Upper lobe of left lung (tissue), 6 donors: ENCODE data around the gene PLTP. TPM values are rescaled to one million over a fixed set of nuclear protein-coding genes. Genes with fewer than 3 reads are reported as not detected.

Experiments used
- ATAC-seq, 2 donors: fragments of 200-7000 bp; cut with Tn5 transposase; one replicate each; pipeline ENCODE4 v1.9.1; 2022; ENCODE audit warnings: mild to moderate bottlenecking in 2 of 2, moderate library complexity in 2 of 2; ENCODE audit not compliant: low FRiP score in 2 of 2
- DNase-seq, 2 donors: peaks; one replicate each; pipeline ENCODE4 v3.0.0-alpha.2; 2019 to 2020
- H3K27ac ChIP-seq, 4 donors: fragments of 200-600 bp; sonication (generic); one replicate each; pipeline ENCODE4 v1.5.1; 2016 to 2019
- H3K27me3 ChIP-seq, 4 donors: fragments of 200-600 bp; sonication (generic); one replicate each; pipeline ENCODE4 v1.5.1; 2017 to 2019
- H3K36me3 ChIP-seq, 4 donors: fragments of 200-600 bp; sonication (generic); one replicate each; pipeline ENCODE4 v1.5.1; 2016 to 2019
- H3K4me1 ChIP-seq, 4 donors: fragments of 200-600 bp; sonication (generic); one replicate each; pipeline ENCODE4 v1.5.1; 2018 to 2019
- H3K4me3 ChIP-seq, 4 donors: fragments of 200-600 bp; sonication (generic); one replicate each; pipeline ENCODE4 v1.5.1; 2017 to 2019; ENCODE audit warnings: mild to moderate bottlenecking in 2 of 4, moderate library complexity in 1 of 4
- H3K9me3 ChIP-seq, 4 donors: fragments of 200-600 bp; sonication (generic); one replicate each; pipeline ENCODE4 v1.5.1; 2018 to 2019
- EP300 ChIP-seq, 4 donors: sonication (generic); formaldehyde crosslinking; IDR thresholded peaks; one replicate each; pipeline ENCODE4 v1.5.1; 2017; ENCODE audit warnings: antibody characterized with exemption in 4 of 4, control low read depth in 2 of 4
- POLR2A ChIP-seq, 4 donors: fragments of 450-650 bp; IDR thresholded peaks; one replicate each; pipeline ENCODE4 v1.5.1; 2016 to 2017; ENCODE audit warnings: antibody characterized with exemption in 4 of 4, mild to moderate bottlenecking in 2 of 4
- POLR2AphosphoS5 ChIP-seq, 2 donors: sonication (generic); formaldehyde crosslinking; IDR thresholded peaks; one replicate each; pipeline ENCODE4 v1.5.1; 2017; ENCODE audit warnings: antibody characterized with exemption in 2 of 2
- WGBS, 2 donors: methylation state at CpG; one replicate each; pipeline ENCODE4 v1.1.5; 2017 to 2018; 5-methylcytosine and 5-hydroxymethylcytosine counted together
- total RNA-seq, 6 donors: library from RNA; depleted of rRNA in 4 of 6; stranded (reverse); fragments of >200 nt in 4 of 6; gene quantifications; one replicate each; pipeline versions ENCODE4 v1.1.0 to v1.2.1, GENCODE V29; 2016 to 2021
- TF ChIP-seq, protein P1 (sequence below), 6 experiments: fragments of 450-650 bp in 4 of 6; fragments of 200-600 bp in 2 of 6; sonication (generic) in 2 of 6; IDR thresholded peaks; one replicate each; pipeline ENCODE4 v1.5.1; 2016 to 2019; ENCODE audit warnings: antibody characterized with exemption in 6 of 6
- donor health status: DM: no; HTN: no; CAD: no; lungs with moderate emphysema.
- donor health status: DM: no; HTN: yes; CAD: no; lungs with severe emphysema.

PLTP gene
- total RNA-seq, 6 donors from 2014 or later: 28.9 to 169 (median 57.8) TPM

DNA sequence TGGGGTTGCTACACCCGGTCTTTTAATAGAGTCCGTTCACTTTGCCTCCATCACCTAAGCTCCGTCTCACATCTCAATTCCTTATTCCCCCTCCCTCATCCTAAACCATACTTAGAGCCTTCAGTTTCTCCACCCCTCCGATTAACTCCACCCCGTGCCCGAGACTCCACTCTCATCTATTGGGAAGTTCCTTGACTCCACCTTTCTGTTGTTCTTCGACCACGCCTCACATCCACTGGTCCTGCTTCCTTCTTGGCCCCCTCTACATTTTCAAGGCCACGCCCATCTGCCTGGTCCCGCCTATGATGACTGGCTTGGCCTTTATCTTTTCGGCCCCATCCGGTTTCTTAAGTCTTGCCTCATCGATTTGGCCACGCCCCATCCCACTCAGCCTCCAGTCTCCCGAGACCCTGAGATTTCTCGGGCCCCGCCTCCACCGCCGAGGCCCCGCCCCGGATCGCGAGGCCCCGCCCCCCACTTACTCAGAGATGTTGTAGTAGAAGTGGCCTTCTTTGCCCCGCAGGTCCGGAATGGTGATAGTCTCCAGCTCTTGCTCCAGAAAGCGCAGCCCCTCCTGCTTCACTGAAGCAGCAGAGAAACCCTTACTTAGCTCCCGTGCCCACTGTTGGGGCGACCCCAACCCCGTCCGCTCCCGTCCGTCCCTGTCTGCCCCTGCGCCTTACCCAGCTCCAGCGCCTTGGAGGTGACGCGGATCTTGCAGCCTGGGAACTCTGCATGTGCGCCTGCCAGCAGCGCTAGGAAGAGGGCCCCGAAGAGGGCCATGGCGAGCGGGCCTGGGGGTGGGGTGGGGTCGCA, 1.1 kb downstream of the PLTP start:
- Histone ChIP-seq H3K4me1 (peaks cover 18 to 44% (median 29%) of the 10 kb centered on the region in 4 donors), H3K36me3 (peaks cover 0 to 4% (median 2%) of the 10 kb centered on the region in 4 donors), H3K9me3 (no peaks in the 10 kb centered on the region), H3K27ac (peak overlapping the region; percentile 54 to 86 (median 77)), H3K4me3 (peak overlapping the region; percentile 33 to 51 (median 46)), H3K27me3 (no peaks in the 10 kb centered on the region)
- TF ChIP-seq EP300 (IDR thresholded peaks at IDR 0.05): no peak
- peak in 1 of 4 donors; percentile 76 for TF ChIP-seq POLR2A (IDR thresholded peaks at IDR 0.05)
- TF ChIP-seq, protein P1, sequence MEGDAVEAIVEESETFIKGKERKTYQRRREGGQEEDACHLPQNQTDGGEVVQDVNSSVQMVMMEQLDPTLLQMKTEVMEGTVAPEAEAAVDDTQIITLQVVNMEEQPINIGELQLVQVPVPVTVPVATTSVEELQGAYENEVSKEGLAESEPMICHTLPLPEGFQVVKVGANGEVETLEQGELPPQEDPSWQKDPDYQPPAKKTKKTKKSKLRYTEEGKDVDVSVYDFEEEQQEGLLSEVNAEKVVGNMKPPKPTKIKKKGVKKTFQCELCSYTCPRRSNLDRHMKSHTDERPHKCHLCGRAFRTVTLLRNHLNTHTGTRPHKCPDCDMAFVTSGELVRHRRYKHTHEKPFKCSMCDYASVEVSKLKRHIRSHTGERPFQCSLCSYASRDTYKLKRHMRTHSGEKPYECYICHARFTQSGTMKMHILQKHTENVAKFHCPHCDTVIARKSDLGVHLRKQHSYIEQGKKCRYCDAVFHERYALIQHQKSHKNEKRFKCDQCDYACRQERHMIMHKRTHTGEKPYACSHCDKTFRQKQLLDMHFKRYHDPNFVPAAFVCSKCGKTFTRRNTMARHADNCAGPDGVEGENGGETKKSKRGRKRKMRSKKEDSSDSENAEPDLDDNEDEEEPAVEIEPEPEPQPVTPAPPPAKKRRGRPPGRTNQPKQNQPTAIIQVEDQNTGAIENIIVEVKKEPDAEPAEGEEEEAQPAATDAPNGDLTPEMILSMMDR (IDR thresholded peaks at IDR 0.05): no peak
- TF ChIP-seq POLR2AphosphoS5 (IDR thresholded peaks at IDR 0.05): peak; percentile 69 to 72
- DNase-seq: peak; percentile 97 to 99
- WGBS, 2 donors: 2 to 4% methylated on average over 33 to 38 of the region's 43 CpGs
- peak; percentile 93 to 94 for ATAC-seq

DNA sequence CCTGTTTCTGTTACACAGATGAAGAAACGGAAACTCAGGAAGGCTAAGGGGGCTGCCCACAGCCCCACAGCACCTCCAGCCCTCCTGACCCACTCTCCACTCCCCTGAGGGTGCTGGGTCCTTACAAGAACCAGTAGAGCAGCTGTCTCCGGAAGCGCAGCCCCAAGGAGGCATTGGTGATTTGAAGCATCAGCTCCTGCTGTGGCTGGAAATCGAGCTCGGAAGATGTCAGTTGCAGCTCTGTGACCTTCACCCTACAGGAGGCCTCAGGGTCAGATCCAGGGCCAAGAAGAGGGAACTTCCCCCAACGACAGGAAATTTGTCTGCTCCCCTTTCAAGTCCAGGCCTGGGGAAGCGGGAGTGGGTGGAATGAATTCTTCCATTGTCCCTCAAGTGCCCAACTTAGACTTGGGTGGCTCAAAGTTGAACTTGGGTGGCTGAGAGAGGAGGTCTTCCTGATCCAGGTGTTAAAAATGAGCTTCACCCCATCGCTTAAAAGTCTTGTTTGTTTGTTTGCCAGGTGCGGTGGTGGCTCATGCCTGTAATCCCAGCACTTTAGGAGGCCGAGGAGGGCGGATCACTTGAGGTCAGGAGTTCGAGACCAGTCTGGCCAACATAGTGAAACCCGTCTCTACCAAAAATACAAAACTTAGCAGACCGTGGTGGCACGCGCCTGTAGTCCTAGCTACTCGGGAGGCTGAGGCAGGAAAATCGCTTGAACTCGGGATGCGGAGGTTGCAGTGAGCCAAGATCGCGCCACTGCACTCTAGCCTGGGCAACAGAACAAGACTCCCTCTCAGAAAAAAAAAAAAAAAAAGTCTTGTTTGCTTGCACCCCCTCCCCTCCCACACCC, 1.9 kb downstream of the PLTP start:
- ATAC-seq (no peak), DNase-seq (peak in 1 of 2 donors; percentile 28)
- H3K4me3 ChIP-seq: peak overlapping the region in 2 of 4 donors; percentile 48 to 51
- H3K9me3 ChIP-seq: no peaks in the 10 kb centered on the region
- TF ChIP-seq, protein P1 (IDR thresholded peaks at IDR 0.05): no peak
- TF ChIP-seq EP300 (IDR thresholded peaks at IDR 0.05) (no peak), POLR2AphosphoS5 (IDR thresholded peaks at IDR 0.05) (no peak), POLR2A (IDR thresholded peaks at IDR 0.05) (no peak)
- peak overlapping the region; percentile 24 to 86 (median 48) for H3K27ac ChIP-seq
- peaks cover 0 to 8% (median 2%) of the 10 kb centered on the region in 4 donors for H3K36me3 ChIP-seq
- no peaks in the 10 kb centered on the region for H3K27me3 ChIP-seq
- peaks cover 18 to 44% (median 29%) of the 10 kb centered on the region in 4 donors for H3K4me1 ChIP-seq
- WGBS, 2 donors: 75 to 81% methylated on average over 21 to 22 of the region's 22 CpGs

DNA sequence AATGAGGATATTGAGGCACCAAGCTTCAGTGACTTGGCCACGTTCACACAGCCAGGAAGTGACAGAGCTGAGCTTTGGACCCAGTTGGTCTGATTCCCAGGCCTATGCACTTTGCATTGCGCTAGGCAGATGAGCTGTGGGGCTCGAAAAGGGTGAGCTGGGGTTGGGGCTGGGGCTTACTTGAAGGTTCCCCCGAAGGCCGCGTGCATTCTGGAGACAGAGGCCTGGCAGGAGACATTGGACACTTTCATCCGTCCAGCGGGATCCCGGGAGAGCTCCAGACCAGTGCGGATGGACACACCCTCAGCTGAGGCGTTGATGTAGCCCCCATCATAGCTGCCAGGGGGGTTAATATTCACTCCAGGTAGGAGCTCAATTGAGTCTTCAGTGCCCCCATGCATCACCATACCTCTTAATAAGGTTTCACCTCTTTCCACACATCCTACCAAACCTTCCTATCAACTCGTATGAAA, 2.6 kb downstream of the PLTP start:
- H3K4me3 ChIP-seq: no peak overlapping the region
- DNase-seq: no peak
- TF ChIP-seq EP300 (IDR thresholded peaks at IDR 0.05) (no peak), POLR2A (IDR thresholded peaks at IDR 0.05) (no peak), POLR2AphosphoS5 (IDR thresholded peaks at IDR 0.05) (no peak)
- TF ChIP-seq, protein P1 (IDR thresholded peaks at IDR 0.05): no peak
- H3K27me3 ChIP-seq: no peaks in the 10 kb centered on the region
- whole genome bisulfite sequencing, 2 donors: 88 to 93% methylated on average over 10 to 12 of the region's 12 CpGs
- no peak for ATAC-seq
- peak overlapping the region in 1 of 4 donors; percentile 24 for H3K27ac ChIP-seq
- H3K9me3 ChIP-seq: no peaks in the 10 kb centered on the region
- peaks cover 0 to 14% (median 2%) of the 10 kb centered on the region in 4 donors for H3K36me3 ChIP-seq
- H3K4me1 ChIP-seq: peaks cover 18 to 44% (median 25%) of the 10 kb centered on the region in 4 donors

DNA sequence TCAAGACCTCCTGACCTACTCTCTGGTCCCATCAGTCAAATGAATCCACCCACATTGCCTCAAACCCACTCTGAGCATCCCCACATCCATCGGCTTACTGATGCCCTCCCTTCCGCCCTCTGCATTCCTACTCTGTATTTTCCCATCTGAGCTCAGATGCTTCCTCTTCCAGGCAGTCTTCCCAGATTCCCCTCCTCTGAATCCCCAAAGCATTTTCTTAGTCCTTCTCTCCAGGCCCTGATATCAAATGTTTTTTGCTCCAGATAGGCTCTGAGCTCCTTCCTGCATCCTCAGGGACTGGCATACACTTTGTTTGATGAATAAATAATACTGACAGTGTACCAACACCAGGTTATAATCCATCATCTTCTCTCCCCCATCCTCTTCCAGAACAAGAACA, 3.9 kb downstream of the PLTP start:
- no peak for DNase-seq
- TF ChIP-seq, protein P1 (IDR thresholded peaks at IDR 0.05): no peak
- TF ChIP-seq EP300 (IDR thresholded peaks at IDR 0.05) (no peak), POLR2A (IDR thresholded peaks at IDR 0.05) (no peak), POLR2AphosphoS5 (IDR thresholded peaks at IDR 0.05) (no peak)
- Histone ChIP-seq H3K4me3 (no peak overlapping the region), H3K36me3 (peaks cover 0 to 14% (median 2%) of the 10 kb centered on the region in 4 donors), H3K27me3 (no peaks in the 10 kb centered on the region), H3K4me1 (peaks cover 18 to 39% (median 25%) of the 10 kb centered on the region in 4 donors), H3K9me3 (no peaks in the 10 kb centered on the region), H3K27ac (no peak overlapping the region)
- 90 to 95% methylated on average over 2 of the region's 2 CpGs for WGBS, 2 donors
- no peak for ATAC-seq
